Neural progenitor cell (in vitro differentiated cells): Measurements from ENCODE around the gene SYNPR. TPM values are rescaled to one million over a fixed set of nuclear protein-coding genes. Genes with fewer than 3 reads are reported as not detected.

ENCODE experiments used
- DNase-seq: peaks from one replicate; pipeline ENCODE4 v3.0.0-alpha.2; 2016; ENCODE audit warnings: low spot score
- H2AFZ ChIP-seq: fragments of 200-600 bp; sonication (generic); replicated peaks from 2 replicates; pipeline ENCODE4 v1.6.1; 2016; ENCODE audit warnings: antibody characterized with exemption
- H3F3A ChIP-seq: fragments of 200-600 bp; sonication (generic); 2 replicates; pipeline ENCODE4 v1.6.1; 2016; ENCODE audit warnings: antibody characterized with exemption, low read depth
- H3K27ac ChIP-seq: fragments of 200-600 bp; sonication (generic); 2 replicates; pipeline ENCODE4 v1.5.1; 2016; ENCODE audit warnings: mild to moderate bottlenecking
- H3K27me3 ChIP-seq: fragments of 200-600 bp; sonication (generic); 2 replicates; pipeline ENCODE4 v1.6.1; 2016; ENCODE audit warnings: mild to moderate bottlenecking, moderate library complexity
- H3K36me3 ChIP-seq: fragments of 200-600 bp; sonication (generic); 2 replicates; pipeline ENCODE4 v1.5.1; 2016
- H3K4me1 ChIP-seq: fragments of 200-600 bp; sonication (generic); 2 replicates; pipeline ENCODE4 v1.6.1; 2016; ENCODE audit warnings: mixed run types
- H3K4me2 ChIP-seq: fragments of 200-600 bp; sonication (generic); 2 replicates; pipeline ENCODE4 v1.6.1; 2016
- H3K4me3 ChIP-seq: fragments of 200-600 bp; sonication (generic); 2 replicates; pipeline ENCODE4 v1.5.1; 2016
- H3K79me2 ChIP-seq: fragments of 200-600 bp; sonication (generic); 2 replicates; pipeline ENCODE4 v1.6.1; 2016; ENCODE audit warnings: low read depth
- H3K9ac ChIP-seq: fragments of 200-600 bp; sonication (generic); 2 replicates; pipeline ENCODE4 v1.6.1; 2016
- H3K9me3 ChIP-seq: fragments of 200-600 bp; sonication (generic); 2 replicates; pipeline ENCODE4 v1.5.1; 2016; ENCODE audit warnings: low read depth
- H4K20me1 ChIP-seq: fragments of 200-600 bp; sonication (generic); 2 replicates; pipeline ENCODE4 v1.6.1; 2016; ENCODE audit warnings: low read depth
- H3K27ac Mint-ChIP-seq: 3 replicates; pipeline ENCODE4 v1.8.0; 2021; ENCODE audit warnings: mixed read lengths
- H3K27me3 Mint-ChIP-seq: 2 replicates; pipeline ENCODE4 v1.8.0; 2022; ENCODE audit warnings: low read depth, mild to moderate bottlenecking, inconsistent platforms, moderate library complexity, mixed read lengths; ENCODE audit not compliant: insufficient read depth
- H3K36me3 Mint-ChIP-seq: 3 replicates; pipeline ENCODE4 v1.8.0; 2021; ENCODE audit warnings: mixed read lengths
- H3K4me1 Mint-ChIP-seq: 3 replicates; pipeline ENCODE4 v1.8.0; 2021; ENCODE audit warnings: mixed read lengths
- H3K4me3 Mint-ChIP-seq: 3 replicates; pipeline ENCODE4 v1.8.0; 2021; ENCODE audit warnings: mild to moderate bottlenecking, moderate library complexity, mixed read lengths
- H3K9me3 Mint-ChIP-seq: 3 replicates; pipeline ENCODE4 v1.8.0; 2020; ENCODE audit warnings: mixed read lengths
- CTCF ChIP-seq: fragments of 200-600 bp; sonication (generic); IDR thresholded peaks from 2 replicates; pipeline ENCODE4 v1.5.1; 2017; ENCODE audit warnings: antibody characterized with exemption, mild to moderate bottlenecking
- EZH2 ChIP-seq: fragments of 200-600 bp; sonication (generic); IDR thresholded peaks from 2 replicates; pipeline ENCODE4 v1.6.1; 2017; ENCODE audit warnings: antibody characterized with exemption, mild to moderate bottlenecking, moderate library complexity
- EZH2phosphoT487 ChIP-seq: fragments of 200-600 bp; sonication (generic); IDR thresholded peaks from 2 replicates; pipeline ENCODE4 v1.6.1; 2017; ENCODE audit warnings: antibody characterized with exemption
- total RNA-seq: library from RNA; depleted of rRNA; stranded (reverse); fragments of >200 nt; gene quantifications from 2 replicates; pipeline ENCODE4 v1.2.3, GENCODE V29; 2015; ENCODE audit warnings: low replicate concordance

Gene SYNPR
- total RNA-seq, 1 donor from 2014 or later: 0.30 TPM

GRCh38 chr3:63565220-63565619, 287.1 kb downstream of the SYNPR start:
- Histone ChIP-seq H3K9ac (no peak overlapping the region), H3K4me3 (no peak overlapping the region), H3K4me2 (no peak overlapping the region), H4K20me1 (no peaks in the 10 kb centered on the region), H3K4me1 (no peaks in the 10 kb centered on the region), H3K27ac (no peak overlapping the region), H2AFZ (no peak overlapping the region), H3F3A (no peaks in the 10 kb centered on the region), H3K36me3 (no peaks in the 10 kb centered on the region), H3K9me3 (no peaks in the 10 kb centered on the region), H3K27me3 (no peaks in the 10 kb centered on the region), H3K79me2 (no peaks in the 10 kb centered on the region)
- no peak for DNase-seq
- Mint-ChIP-seq H3K27me3 (no peaks in the 10 kb centered on the region), H3K36me3 (no peaks in the 10 kb centered on the region), H3K4me3 (no peak overlapping the region), H3K4me1 (no peaks in the 10 kb centered on the region), H3K27ac (no peak overlapping the region), H3K9me3 (no peaks in the 10 kb centered on the region)
- no peak for TF ChIP-seq EZH2
- TF ChIP-seq EZH2phosphoT487: no peak
- TF ChIP-seq CTCF: no peak

GRCh38 chr3:63571682-63572081, 293.6 kb downstream of the SYNPR start:
- H3K4me1 ChIP-seq: peaks cover 9% of the 10 kb centered on the region
- H3K27me3 ChIP-seq: no peaks in the 10 kb centered on the region
- no peaks in the 10 kb centered on the region for H3K27me3 Mint-ChIP-seq
- H3K36me3 ChIP-seq: no peaks in the 10 kb centered on the region
- H3K27ac ChIP-seq: no peak overlapping the region
- no peaks in the 10 kb centered on the region for H3K79me2 ChIP-seq
- H3F3A ChIP-seq: no peaks in the 10 kb centered on the region
- H3K27ac Mint-ChIP-seq: no peak overlapping the region
- H3K4me3 Mint-ChIP-seq: no peak overlapping the region
- no peak overlapping the region for H3K4me2 ChIP-seq
- H4K20me1 ChIP-seq: no peaks in the 10 kb centered on the region
- H3K9me3 ChIP-seq: no peaks in the 10 kb centered on the region
- no peaks in the 10 kb centered on the region for H3K36me3 Mint-ChIP-seq
- no peak overlapping the region for H3K9ac ChIP-seq
- H2AFZ ChIP-seq: no peak overlapping the region
- no peaks in the 10 kb centered on the region for H3K9me3 Mint-ChIP-seq
- no peak overlapping the region for H3K4me3 ChIP-seq
- DNase-seq: no peak
- H3K4me1 Mint-ChIP-seq: no peaks in the 10 kb centered on the region
- TF ChIP-seq EZH2 (no peak), CTCF (no peak), EZH2phosphoT487 (no peak)

GRCh38 chr3:63576846-63577245, 298.7 kb downstream of the SYNPR start:
- Histone ChIP-seq H3K4me2 (no peak overlapping the region), H4K20me1 (no peaks in the 10 kb centered on the region), H3K9ac (no peak overlapping the region), H2AFZ (no peak overlapping the region), H3K27me3 (no peaks in the 10 kb centered on the region), H3K4me3 (no peak overlapping the region), H3K36me3 (no peaks in the 10 kb centered on the region), H3K4me1 (peaks cover 14% of the 10 kb centered on the region), H3K79me2 (no peaks in the 10 kb centered on the region), H3K9me3 (no peaks in the 10 kb centered on the region), H3K27ac (no peak overlapping the region), H3F3A (no peaks in the 10 kb centered on the region)
- DNase-seq: no peak
- TF ChIP-seq EZH2phosphoT487 (no peak), CTCF (no peak), EZH2 (no peak)
- H3K9me3 Mint-ChIP-seq: no peaks in the 10 kb centered on the region
- H3K36me3 Mint-ChIP-seq: no peaks in the 10 kb centered on the region
- no peaks in the 10 kb centered on the region for H3K27me3 Mint-ChIP-seq
- no peaks in the 10 kb centered on the region for H3K4me1 Mint-ChIP-seq
- no peak overlapping the region for H3K4me3 Mint-ChIP-seq
- H3K27ac Mint-ChIP-seq: no peak overlapping the region

- Histone ChIP-seq H3K4me3 (no peak overlapping the region), H4K20me1 (no peaks in the 10 kb centered on the region), H3K9me3 (no peaks in the 10 kb centered on the region), H3K4me2 (no peak overlapping the region), H3K9ac (no peak overlapping the region), H3K4me1 (peaks cover 5% of the 10 kb centered on the region), H3K27ac (no peak overlapping the region), H3F3A (no peaks in the 10 kb centered on the region), H3K27me3 (no peaks in the 10 kb centered on the region), H3K36me3 (no peaks in the 10 kb centered on the region), H3K79me2 (no peaks in the 10 kb centered on the region), H2AFZ (no peak overlapping the region)
- Mint-ChIP-seq H3K36me3 (no peaks in the 10 kb centered on the region), H3K9me3 (no peaks in the 10 kb centered on the region), H3K4me1 (no peaks in the 10 kb centered on the region), H3K4me3 (no peak overlapping the region), H3K27me3 (no peaks in the 10 kb centered on the region), H3K27ac (no peak overlapping the region)
- no peak for TF ChIP-seq EZH2
- TF ChIP-seq EZH2phosphoT487: no peak
- no peak for TF ChIP-seq CTCF
- no peak for DNase-seq
These were observed 300.8 kb downstream of the SYNPR start for GRCh38 chr3:63578858-63579257.
